ENCODE results near the gene PTGR3. TPM values are rescaled to one million over a fixed set of nuclear protein-coding genes. Genes with fewer than 3 reads are reported as not detected.

PTGR3 gene
- total RNA-seq, 1 experiment from 2014 or later, result 1.6 TPM

DNA sequence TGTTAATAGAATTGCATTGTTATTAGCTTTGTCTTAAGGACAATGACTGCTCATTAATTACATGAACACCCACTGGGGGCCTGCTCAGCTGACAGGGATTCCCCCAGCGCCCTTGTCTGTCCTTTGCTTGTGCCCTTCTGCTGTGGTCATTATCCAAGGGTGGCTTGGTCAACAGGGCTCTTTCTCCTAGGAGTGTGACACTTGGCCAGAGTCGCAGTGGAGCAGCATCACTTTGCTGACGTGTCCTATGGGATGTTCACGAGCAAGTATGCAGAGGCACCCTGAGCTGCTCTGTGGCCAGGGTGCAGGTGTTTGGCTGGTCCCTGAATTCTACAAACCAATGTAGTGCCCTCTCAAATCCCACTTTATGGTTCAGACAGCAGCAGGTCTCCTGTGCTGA, 46.0 kb downstream of the PTGR3 start:
- H4K8ac ChIP-seq (replicated peaks; ENCODE audit: insufficient read length, low read depth, low read length), result no peak overlapping the region
- no peak overlapping the region for H3K4me3 Mint-ChIP-seq
- no peak overlapping the region for H3K4me2 ChIP-seq (ENCODE audit: insufficient read depth, insufficient read length, low read length)
- no peaks in the 10 kb centered on the region for H3K9me3 Mint-ChIP-seq
- no peak overlapping the region for H3K14ac ChIP-seq (ENCODE audit: insufficient read depth, low read length)
- H3K27ac ChIP-seq (ENCODE audit: insufficient read length, low read depth, low read length), result no peak overlapping the region
- no peaks in the 10 kb centered on the region for H3K27me3 Mint-ChIP-seq (ENCODE audit: low read depth)
- H2BK5ac ChIP-seq (ENCODE audit: insufficient read length, low read length), result no peak overlapping the region
- H3K9ac ChIP-seq (ENCODE audit: extremely low read depth, insufficient read length, low read length), result no peak overlapping the region
- no CpG with 5 or more reads among the region's 4 CpGs for WGBS (ENCODE audit: extremely low coverage, insufficient read length, low lambda C conversion rate)
- no peak overlapping the region for H4K91ac ChIP-seq (ENCODE audit: insufficient read length, low read depth, low read length)
- no peak overlapping the region for H3K18ac ChIP-seq (ENCODE audit: insufficient read length, low read depth, low read length)
- no peaks in the 10 kb centered on the region for H3K9me3 ChIP-seq (ENCODE audit: control insufficient read depth, low read depth, low read length)
- TF ChIP-seq, protein P1, sequence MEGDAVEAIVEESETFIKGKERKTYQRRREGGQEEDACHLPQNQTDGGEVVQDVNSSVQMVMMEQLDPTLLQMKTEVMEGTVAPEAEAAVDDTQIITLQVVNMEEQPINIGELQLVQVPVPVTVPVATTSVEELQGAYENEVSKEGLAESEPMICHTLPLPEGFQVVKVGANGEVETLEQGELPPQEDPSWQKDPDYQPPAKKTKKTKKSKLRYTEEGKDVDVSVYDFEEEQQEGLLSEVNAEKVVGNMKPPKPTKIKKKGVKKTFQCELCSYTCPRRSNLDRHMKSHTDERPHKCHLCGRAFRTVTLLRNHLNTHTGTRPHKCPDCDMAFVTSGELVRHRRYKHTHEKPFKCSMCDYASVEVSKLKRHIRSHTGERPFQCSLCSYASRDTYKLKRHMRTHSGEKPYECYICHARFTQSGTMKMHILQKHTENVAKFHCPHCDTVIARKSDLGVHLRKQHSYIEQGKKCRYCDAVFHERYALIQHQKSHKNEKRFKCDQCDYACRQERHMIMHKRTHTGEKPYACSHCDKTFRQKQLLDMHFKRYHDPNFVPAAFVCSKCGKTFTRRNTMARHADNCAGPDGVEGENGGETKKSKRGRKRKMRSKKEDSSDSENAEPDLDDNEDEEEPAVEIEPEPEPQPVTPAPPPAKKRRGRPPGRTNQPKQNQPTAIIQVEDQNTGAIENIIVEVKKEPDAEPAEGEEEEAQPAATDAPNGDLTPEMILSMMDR (conservative IDR thresholded peaks at IDR 0.05), result no peak
- no peaks in the 10 kb centered on the region for H3K79me1 ChIP-seq (ENCODE audit: insufficient read depth, low read depth, low read length, poor library complexity, severe bottlenecking)
- H3K27ac Mint-ChIP-seq, result no peak overlapping the region; a peak in 1 of 7 replicates
- H3K23me2 ChIP-seq (ENCODE audit: insufficient read length, low read depth, low read length, poor library complexity, severe bottlenecking), result no peaks in the 10 kb centered on the region
- H2AFZ ChIP-seq (ENCODE audit: low read length), result no peak overlapping the region
- H3K23ac ChIP-seq (ENCODE audit: insufficient read length, low read depth, low read length), result no peak overlapping the region
- DNase-seq, result no peak
- H4K5ac ChIP-seq (ENCODE audit: insufficient read length, low read depth, low read length), result no peak overlapping the region
- no peak overlapping the region for H2AK5ac ChIP-seq (ENCODE audit: insufficient read length, low read length)
- no peak overlapping the region for H2BK12ac ChIP-seq (ENCODE audit: insufficient read length, low read depth, low read length)
- no peak overlapping the region for H2BK20ac ChIP-seq (ENCODE audit: low read depth, low read length, poor library complexity, severe bottlenecking)
- no peak overlapping the region for H2BK15ac ChIP-seq (ENCODE audit: low read depth, low read length)
- no peak overlapping the region for H3T11ph ChIP-seq (ENCODE audit: low read length)
- H3K27me3 ChIP-seq (ENCODE audit: insufficient read depth, low read length), result no peaks in the 10 kb centered on the region
- H3K56ac ChIP-seq (ENCODE audit: insufficient read length, low read depth, low read length), result no peak overlapping the region
- H3K36me3 Mint-ChIP-seq (ENCODE audit: insufficient read depth in 1 of 3, low read depth in 3 of 3), result no peaks in the 10 kb centered on the region
- no peak overlapping the region for H3K4ac ChIP-seq (ENCODE audit: low read depth, low read length)
- H2BK120ac ChIP-seq (ENCODE audit: low read depth, low read length, poor library complexity, severe bottlenecking), result no peak overlapping the region
- H4K20me1 ChIP-seq (ENCODE audit: control insufficient read depth, insufficient read depth, insufficient read length), result no peaks in the 10 kb centered on the region
- no peaks in the 10 kb centered on the region for H3K4me1 ChIP-seq (ENCODE audit: insufficient read depth, low read length)
- H3K4me1 Mint-ChIP-seq, result peaks cover 11 to 16% of the 10 kb centered on the region in 2 experiments
- no peaks in the 10 kb centered on the region for H3K79me2 ChIP-seq (ENCODE audit: insufficient read depth, low read length)
